ENCODE data around the gene KCNK3.

The KCNK3 gene

GRCh38 chr2:26666671-26667070 lies 25.9 kb upstream of the KCNK3 start:
- no peak for DNase-seq

DNA sequence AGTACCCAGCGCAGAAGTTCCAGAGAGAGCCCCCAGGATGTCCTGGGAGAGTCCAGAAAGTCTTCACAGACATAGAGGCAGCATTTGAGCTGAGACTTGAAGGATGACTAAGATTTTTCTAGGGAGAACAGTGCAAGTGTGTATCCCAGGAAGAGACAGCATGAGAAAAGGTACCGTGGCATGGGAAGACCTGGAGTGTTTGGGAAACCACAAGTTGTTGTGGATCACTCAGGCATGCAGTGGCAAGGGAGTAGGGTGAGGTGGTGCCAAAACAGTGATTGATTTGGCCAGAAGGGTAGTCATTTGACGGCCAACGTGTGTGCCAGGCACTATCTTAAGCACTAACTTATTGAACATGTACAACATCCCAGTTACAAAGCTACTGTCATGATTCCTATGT lies 24.5 kb upstream of the KCNK3 start:
- no peak for DNase-seq

DNA sequence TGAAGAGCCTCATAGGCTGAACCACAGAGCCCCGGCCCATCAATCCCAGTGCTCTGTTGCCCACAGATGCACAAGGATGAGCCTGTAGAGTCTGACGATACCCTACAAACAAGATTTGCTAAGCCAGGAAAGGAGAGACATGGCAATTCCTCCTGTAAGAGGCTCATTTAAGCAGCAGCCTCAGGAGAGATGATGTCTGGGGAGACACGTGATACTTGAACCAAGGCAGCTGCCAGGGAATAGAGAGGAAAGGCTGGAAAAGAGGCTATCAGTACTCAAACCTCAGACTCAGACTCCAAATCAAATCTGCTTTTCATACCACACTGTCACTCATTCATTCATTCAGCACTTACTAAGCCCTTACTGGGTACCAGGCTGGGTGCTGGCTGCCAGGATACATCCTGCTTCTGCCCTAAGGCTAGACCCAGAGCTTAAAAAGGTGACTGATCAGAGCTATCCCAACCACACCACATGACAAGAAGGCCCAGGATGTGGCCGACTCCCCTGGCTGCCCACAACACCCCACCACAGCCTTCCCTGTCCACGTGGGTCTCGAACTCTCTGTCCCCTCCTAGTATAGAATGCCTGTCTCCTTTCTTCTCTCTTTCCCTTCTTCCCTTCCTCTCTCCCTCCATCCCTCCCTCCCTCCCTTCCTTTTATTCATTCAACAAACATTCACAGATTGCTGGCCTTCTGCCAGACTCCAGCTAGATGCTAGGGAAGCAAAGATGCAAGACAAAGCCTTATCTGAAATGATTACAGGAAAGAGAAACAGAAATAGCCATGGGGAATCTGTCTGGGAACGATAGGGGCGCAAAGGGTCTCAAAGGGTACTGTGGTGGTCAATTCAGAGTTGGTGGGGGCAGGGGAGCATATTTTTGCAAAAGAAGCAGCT lies 23.4 kb upstream of the KCNK3 start:
- DNase-seq, result no peak

DNA sequence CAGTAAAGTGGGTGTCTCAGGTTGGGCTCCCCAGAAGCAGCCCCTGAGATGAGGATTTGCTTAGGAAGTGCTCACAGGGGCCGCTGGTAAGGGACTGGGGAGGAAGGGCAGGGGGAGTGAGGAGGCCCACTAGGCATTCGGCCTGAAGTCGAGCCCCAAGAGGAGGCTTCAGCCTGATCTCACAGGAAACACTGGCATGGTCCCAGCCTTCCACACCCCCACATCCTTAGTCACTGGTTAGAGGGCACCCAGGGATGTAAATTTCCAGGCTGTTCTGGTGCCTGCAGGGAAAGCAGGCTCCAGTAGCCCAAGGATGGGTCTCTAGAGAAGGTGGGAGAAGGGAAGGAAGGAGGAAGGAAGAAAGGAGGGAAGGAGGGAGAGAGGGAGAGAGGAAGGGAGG lies 22.4 kb upstream of the KCNK3 start:
- no peak for DNase-seq

- no peak for DNase-seq
These were observed 21.5 kb upstream of the KCNK3 start for GRCh38 chr2:26670931-26671460.

DNA sequence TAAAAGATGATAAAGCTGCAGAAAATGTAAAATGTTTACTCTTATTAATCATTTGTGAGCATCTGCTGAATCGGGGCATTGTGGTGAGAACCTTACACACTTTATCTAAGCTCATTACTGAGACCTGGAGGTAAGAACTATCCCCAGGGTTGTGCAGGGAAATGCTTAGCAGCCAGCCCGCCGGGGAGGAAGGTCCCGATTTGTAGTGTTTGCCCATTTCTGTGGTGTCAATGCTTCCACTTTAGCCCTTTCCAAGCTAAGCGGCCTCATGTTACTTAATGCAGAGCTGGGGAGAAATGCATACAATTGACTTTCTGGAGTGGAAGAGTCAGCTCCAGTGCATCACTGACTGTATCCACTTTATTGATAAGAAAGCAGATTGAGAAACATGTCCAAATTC lies 20.8 kb upstream of the KCNK3 start:
- DNase-seq, result no peak

- DNase-seq, result no peak
These were observed 20.3 kb upstream of the KCNK3 start for GRCh38 chr2:26672112-26672817.

GRCh38 chr2:26672818-26673393 lies 19.6 kb upstream of the KCNK3 start:
- DNase-seq, result no peak

DNA sequence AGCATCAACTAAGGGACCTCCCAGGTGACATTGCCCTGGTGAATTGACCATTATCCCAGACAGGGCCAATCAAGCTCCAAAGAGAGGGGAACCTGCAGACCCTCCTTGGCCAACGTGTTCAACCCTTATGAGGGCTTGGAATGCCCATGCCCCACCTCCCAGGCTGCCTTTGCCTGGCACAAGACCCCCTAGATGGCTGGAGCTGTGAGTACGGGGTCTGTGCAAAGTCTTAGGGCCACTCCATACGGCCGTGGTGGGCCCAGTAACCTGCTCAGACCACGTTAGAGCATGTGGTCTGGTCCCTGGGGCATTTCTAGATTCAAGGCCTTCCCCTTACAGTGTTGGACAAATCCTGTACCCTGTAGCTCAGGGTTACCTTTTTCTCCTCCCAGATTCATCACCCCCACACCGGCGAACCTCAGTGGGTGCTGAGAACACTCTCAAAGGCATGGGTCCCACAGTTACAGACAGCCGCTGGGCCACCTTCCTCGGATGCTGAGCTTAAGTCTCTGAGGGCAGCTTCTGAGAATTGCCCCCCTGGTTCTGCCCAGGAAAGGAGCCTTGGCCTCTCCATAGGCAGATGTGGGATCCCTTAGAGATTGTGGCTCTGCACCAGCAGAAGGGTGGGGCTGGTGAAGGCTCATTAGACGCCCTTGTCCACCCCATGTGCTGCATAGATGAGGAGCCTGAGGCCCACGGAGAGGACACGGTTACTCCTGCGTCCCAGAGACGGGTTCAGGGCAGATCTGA lies 18.3 kb upstream of the KCNK3 start:
- DNase-seq, result no peak

DNA sequence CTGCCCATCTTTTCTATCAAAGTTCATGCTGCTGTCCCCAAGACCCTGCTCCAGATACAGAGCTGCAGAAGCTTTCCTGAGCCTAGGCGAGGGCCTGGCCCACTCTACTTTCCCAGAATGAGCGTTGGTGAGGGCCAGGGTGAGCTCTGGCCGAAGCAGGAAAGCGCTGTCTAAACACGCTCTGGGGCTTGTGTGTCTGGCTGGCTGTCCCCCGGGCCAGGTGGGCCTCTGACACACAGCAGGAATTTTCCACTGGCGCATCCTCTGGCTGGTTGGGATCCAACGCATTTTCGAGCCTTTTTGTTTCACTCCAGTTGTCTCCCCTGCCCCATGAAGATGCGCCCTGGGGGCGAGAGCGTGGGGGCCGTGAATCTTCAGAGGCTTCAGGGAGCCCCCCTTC lies 17.8 kb upstream of the KCNK3 start:
- DNase-seq, result no peak

DNA sequence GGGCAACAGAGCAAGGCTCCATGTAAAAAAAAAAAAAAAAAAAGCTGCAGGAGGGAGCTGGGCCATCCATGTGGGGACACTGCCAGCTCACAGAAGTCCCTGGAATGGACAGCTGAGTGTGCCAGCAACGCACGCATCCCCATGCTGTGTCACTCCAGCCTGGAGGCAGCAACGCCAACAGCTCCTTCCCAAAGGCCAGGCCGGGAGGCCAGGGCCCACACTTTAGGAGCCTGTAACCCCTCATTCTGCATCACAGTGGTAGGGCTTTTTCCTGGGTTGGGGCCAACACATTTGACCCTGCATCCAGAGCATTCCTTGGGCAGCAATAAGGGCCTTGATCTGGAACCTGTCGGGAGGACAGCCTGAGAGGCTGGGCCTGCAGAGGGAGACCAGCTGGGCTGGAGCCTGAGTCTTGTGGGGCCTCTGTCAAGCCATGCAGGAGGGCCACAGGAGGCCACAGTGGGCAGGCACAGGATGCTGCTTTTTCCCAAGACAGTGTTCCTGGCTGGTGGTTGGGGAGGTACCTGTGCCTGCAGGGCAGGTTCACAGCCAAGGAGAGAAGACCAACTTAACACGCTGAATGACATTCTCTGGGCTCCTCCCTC lies 16.8 kb upstream of the KCNK3 start:
- no peak for DNase-seq

GRCh38 chr2:26678035-26678434 lies 14.5 kb upstream of the KCNK3 start:
- no peak for DNase-seq

DNA sequence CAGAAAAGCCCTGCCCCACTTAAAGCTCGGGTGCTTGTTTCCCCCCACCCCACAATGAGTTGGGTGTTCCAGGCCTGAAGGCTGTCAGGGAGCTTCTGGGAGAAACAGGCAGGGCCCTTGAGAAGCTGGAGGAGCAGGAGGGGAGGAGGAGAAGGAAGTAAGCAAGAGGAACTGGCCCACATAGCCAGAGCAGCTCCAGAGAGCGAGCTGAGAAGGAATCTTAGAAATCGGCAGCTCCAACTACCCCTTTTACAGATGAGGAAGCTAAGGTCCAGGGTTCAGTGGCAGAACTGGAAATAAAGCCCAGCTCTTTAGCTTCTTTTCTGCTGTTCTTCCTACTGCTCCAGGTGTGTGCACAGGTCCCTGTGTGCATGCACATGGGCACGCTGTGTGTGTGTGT lies 12.7 kb upstream of the KCNK3 start:
- no peak for DNase-seq

DNA sequence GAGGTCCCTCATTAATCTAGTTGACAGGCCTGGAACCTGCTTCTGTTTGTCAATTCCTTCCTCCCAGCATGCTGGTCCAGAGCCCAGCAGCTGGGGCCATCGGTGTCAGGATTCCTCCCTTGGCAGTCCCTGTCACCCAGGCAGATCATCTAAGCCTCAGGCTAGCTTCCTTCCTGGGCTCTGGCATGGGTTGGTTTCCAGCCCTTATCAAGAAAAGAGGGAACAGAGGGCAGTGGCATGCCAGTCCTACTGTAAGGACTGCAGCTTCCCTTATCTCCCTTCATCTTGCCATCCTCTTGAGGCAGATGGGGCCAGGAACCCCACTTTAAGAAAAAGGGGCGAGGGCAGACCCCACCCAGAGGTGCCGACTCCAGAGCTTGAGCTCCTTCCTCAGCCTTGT lies 10.9 kb upstream of the KCNK3 start:
- DNase-seq, result no peak

GRCh38 chr2:26682155-26682554 lies 10.4 kb upstream of the KCNK3 start:
- no peak for DNase-seq

GRCh38 chr2:26683583-26683982 lies 8.9 kb upstream of the KCNK3 start:
- no peak for DNase-seq

- no peak for DNase-seq
These were observed 7.2 kb upstream of the KCNK3 start for GRCh38 chr2:26685341-26685740.

DNA sequence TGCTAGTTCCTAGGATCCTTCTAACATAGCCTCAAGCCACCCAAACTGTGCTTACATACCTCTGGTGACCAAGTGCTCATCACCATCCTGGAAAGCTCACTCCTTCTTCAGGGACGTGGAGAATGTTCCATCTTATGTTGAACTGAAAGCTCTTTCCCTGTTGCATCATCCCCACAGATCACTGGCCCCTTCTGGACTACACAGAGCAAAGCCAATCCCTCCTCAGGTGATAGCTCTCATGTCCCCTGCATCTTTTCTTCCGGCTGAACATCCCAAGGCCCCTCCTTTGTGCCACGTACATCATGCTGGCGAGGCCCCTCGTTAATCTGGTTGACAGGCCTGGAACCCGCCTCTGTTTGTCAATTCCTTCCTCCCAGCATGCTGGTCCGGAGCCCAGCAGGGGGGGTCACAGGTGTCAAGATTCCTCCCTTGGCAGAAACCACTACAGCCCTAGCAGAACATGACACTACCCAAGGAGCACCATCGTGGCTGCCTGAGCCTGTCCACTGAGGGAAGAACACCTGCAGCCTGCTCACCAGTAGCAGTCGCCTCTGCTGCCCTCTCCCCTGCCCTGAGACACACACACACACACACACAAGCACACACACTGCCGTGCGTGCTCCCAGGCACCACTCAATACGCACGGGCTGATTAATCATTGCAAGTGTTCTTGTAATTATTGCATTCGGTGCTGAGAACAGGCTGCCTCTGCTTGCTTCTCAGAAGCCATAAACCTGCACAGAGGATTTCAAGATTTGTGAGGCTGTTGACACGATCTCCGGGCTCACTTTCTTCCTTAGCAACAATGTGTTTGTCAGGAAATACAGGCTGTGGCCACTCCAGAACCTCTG lies 6.3 kb upstream of the KCNK3 start:
- DNase-seq, result no peak

DNA sequence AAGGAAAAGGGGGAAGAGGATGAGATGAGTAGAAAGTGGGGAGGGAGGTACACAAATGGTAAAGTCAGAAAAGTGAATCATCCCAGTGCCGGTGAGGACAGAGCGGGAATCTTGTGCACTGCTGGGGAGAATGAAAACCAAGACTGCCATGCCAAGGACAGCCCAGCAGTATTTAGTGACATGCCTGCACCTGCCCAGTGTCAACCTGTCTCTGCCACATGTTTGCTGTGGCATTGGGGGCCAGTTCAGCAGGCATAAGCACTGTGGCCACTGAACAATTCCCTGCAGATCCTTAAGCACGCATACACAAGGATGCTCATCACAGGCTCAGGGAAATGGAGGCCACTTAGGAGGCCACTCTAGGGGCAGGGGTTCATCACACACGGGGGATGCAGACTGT lies 5.2 kb upstream of the KCNK3 start:
- DNase-seq, result no peak

GRCh38 chr2:26687801-26688200 lies 4.7 kb upstream of the KCNK3 start:
- no peak for DNase-seq

DNA sequence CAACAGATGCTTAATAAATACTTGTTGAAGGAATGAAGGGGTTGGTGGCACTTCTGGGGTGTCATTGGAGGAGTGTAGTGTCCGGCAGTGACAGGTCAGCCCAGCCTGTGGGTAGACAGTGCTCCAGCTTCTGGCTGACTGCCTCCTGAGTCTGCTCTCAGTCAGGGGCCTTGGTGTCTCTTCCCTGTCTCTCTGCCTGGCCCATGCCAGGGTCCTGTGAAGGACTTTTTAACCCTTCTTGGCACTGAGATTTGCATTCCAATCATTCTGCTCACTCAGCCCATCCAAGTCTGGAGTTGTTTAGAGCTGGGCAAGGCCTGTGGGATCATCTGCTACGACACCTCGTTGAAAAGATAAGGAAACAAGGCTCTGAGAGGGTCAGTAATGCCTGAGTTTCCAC lies 1.4 kb upstream of the KCNK3 start:
- no peak for DNase-seq

GRCh38 chr2:26691881-26692278 lies 642 bp upstream of the KCNK3 start:
- no peak for DNase-seq
